K562 (cell line): ENCODE measurements around the gene TMC2. TPM values are rescaled to one million over a fixed set of nuclear protein-coding genes. Genes with fewer than 3 reads are reported as not detected.

Experiments used
- ATAC-seq: fragments of 200-7000 bp; cut with Tn5 transposase; 3 replicates; pipeline ENCODE4 v1.9.1; 2020; ENCODE audit warnings: moderate library complexity
- BruUV-seq: library from RNA; stranded (reverse); fragments of 400-500 nt; replicated peaks from 2 replicates; lab custom pipeline; 2021; lab: Mats Ljungman, UMichigan
- CTCF ChIA-PET: fragments of 300-600 bp; formaldehyde crosslinking; extraction: SDS; loops from one replicate; lab custom pipeline; 2021; ENCODE audit warnings: low intra/inter-chr PET ratio; lab: Yijun Ruan, JAX
- POLR2A ChIA-PET: fragments of 300-600, 350-650 bp; sonication (Branson Sonifier 250); formaldehyde crosslinking; extraction: SDS; loops from one replicate; lab custom pipeline; 2021; ENCODE audit warnings: antibody characterized with exemption, inconsistent platforms; lab: Yijun Ruan, JAX
- DNase-seq, 4 experiments: peaks; one replicate each; pipeline versions ENCODE4 v3.0.0 to v3.0.0-alpha.2; 2011 to 2018; ENCODE audit warnings: low spot score in 3 of 4, mixed read lengths in 3 of 4; ENCODE audit errors: extremely low read depth in 1 of 4
- FAIRE-seq: peaks from 2 replicates; lab custom pipeline; 2011; peaks lifted over from hg19 to GRCh38; lab: Jason Lieb, UNC
- H2AFZ ChIP-seq: 2 replicates; pipeline ENCODE4 v1.6.0; 2011; ENCODE audit warnings: low read depth, low read length, control low read depth, inconsistent platforms
- H3K27ac ChIP-seq: fragments of 200-600 bp; 3 replicates; pipeline ENCODE4 v1.8.0; 2011; ENCODE audit warnings: low read depth, mild to moderate bottlenecking, control low read depth, inconsistent platforms, low read length, moderate library complexity, mixed read lengths; ENCODE audit errors: extremely low read depth
- H3K27me3 ChIP-seq, 2 experiments: fragments of 300-600 bp in 1 of 2; 2 replicates in 1 of 2; 3 replicates in 1 of 2; pipeline versions ENCODE4 v1.6.0 to v1.8.0; 2011; ENCODE audit warnings: inconsistent platforms in 2 of 2, low read length in 2 of 2, mild to moderate bottlenecking in 1 of 2, mixed read lengths in 1 of 2, moderate library complexity in 1 of 2; ENCODE audit not compliant: control insufficient read depth in 2 of 2, insufficient read depth in 2 of 2
- H3K36me3 ChIP-seq: fragments of 300-600 bp; 3 replicates; pipeline ENCODE4 v1.8.0; 2011; ENCODE audit warnings: mild to moderate bottlenecking, low read length, inconsistent platforms; ENCODE audit not compliant: control insufficient read depth, insufficient read depth
- H3K4me1 ChIP-seq, 2 experiments: fragments of 200-600 bp in 1 of 2; replicated peaks in 1 of 2; 2 replicates in 1 of 2; 3 replicates in 1 of 2; pipeline versions ENCODE4 v1.5.1 to v1.8.0; 2011; ENCODE audit warnings: inconsistent platforms in 2 of 2, low read length in 2 of 2, mild to moderate bottlenecking in 1 of 2, mixed read lengths in 1 of 2, moderate library complexity in 1 of 2; ENCODE audit not compliant: control insufficient read depth in 2 of 2, insufficient read depth in 2 of 2
- H3K4me2 ChIP-seq: 2 replicates; pipeline ENCODE4 v1.6.1; 2011; ENCODE audit warnings: low read length, control low read depth, inconsistent platforms, mixed read lengths; ENCODE audit not compliant: insufficient read depth
- H3K4me3 ChIP-seq: fragments of 200-600 bp; sonication (generic), shearing (Covaris generic); 2 replicates; pipeline ENCODE4 v1.5.1; 2016; ENCODE audit warnings: control low read depth, inconsistent platforms
- H3K79me2 ChIP-seq: fragments of 200-600 bp; 3 replicates; pipeline ENCODE4 v1.8.0; 2011; ENCODE audit warnings: low read length, inconsistent platforms; ENCODE audit not compliant: control insufficient read depth, insufficient read depth
- H3K9ac ChIP-seq, 2 experiments: 2 replicates each; pipeline versions ENCODE4 v1.6.0 to v1.6.1; 2011; ENCODE audit warnings: low read depth in 2 of 2, low read length in 2 of 2, control low read depth in 1 of 2, inconsistent platforms in 1 of 2, mild to moderate bottlenecking in 1 of 2, mixed read lengths in 1 of 2; ENCODE audit not compliant: insufficient read depth in 1 of 2
- H3K9me1 ChIP-seq: one replicate; pipeline ENCODE4 v1.6.0; 2011; ENCODE audit warnings: inconsistent platforms, mild to moderate bottlenecking, low read length, moderate library complexity; ENCODE audit not compliant: control insufficient read depth, insufficient read depth
- H3K9me3 ChIP-seq: replicated peaks from 2 replicates; pipeline ENCODE4 v1.5.1; 2011; ENCODE audit warnings: low read depth, low read length, inconsistent platforms; ENCODE audit not compliant: control insufficient read depth, insufficient read depth
- H4K20me1 ChIP-seq: replicated peaks from 2 replicates; pipeline ENCODE4 v1.6.1; 2011; ENCODE audit warnings: low read length, inconsistent platforms, mixed read lengths; ENCODE audit not compliant: control insufficient read depth, insufficient read depth
- CHAMP1 ChIP-seq: fragments of 450-650 bp; IDR thresholded peaks from 2 replicates; pipeline ENCODE4 v1.6.1; 2016; ENCODE audit warnings: mild to moderate bottlenecking
- GABPB2 ChIP-seq: fragments of 250-450 bp; sonication (Bioruptor Pico); conservative IDR thresholded peaks from 2 replicates; pipeline ENCODE4 v1.5.1; 2021; ENCODE audit warnings: mild to moderate bottlenecking
- MEIS2 ChIP-seq: fragments of 450-650 bp; IDR thresholded peaks from 2 replicates; pipeline ENCODE4 v1.6.1; 2014; ENCODE audit warnings: mild to moderate bottlenecking; ENCODE audit not compliant: partially characterized antibody
- NCOA6 ChIP-seq: fragments of 450-650 bp; IDR thresholded peaks from 2 replicates; pipeline ENCODE4 v1.6.1; 2017; ENCODE audit warnings: mild to moderate bottlenecking
- NELFE ChIP-seq: IDR thresholded peaks from 2 replicates; pipeline ENCODE4 v1.6.1; 2011; ENCODE audit warnings: mild to moderate bottlenecking; ENCODE audit not compliant: insufficient read depth, insufficient read length
- SMARCB1 ChIP-seq: IDR thresholded peaks from 2 replicates; pipeline ENCODE4 v1.6.1; 2011; ENCODE audit warnings: improper control_type of control experiment, low read depth; ENCODE audit not compliant: insufficient read length
- ZNF197 ChIP-seq: fragments of 200-800 bp; sonication (Bioruptor generic); IDR thresholded peaks from 2 replicates; pipeline ENCODE4 v1.6.1; 2016; ENCODE audit warnings: low read depth, missing genetic modification characterization, missing compliant biosample characterization
- ZNF354B ChIP-seq: fragments of 250-450 bp; sonication (Bioruptor Pico); IDR thresholded peaks from 2 replicates; pipeline ENCODE4 v1.4.0; 2020
- ZNF592 ChIP-seq: fragments of 450-650 bp; IDR thresholded peaks from 2 replicates; pipeline ENCODE4 v1.6.1; 2017; ENCODE audit warnings: antibody characterized with exemption, mild to moderate bottlenecking
- ZNF609 ChIP-seq: sonication (generic); formaldehyde crosslinking; IDR thresholded peaks from 2 replicates; pipeline ENCODE4 v1.8.1; 2023; ENCODE audit warnings: missing genetic modification reagents, mild to moderate bottlenecking, borderline replicate concordance
- ZNF785 ChIP-seq: fragments of 250-450 bp; sonication (Bioruptor Pico); IDR thresholded peaks from 2 replicates; pipeline ENCODE4 v1.4.0; 2020; ENCODE audit warnings: mild to moderate bottlenecking
- WGBS: fragments of 100-300 bp; shearing (Covaris generic); methylation state at CpG from one replicate; pipeline ENCODE4 v1.1.6; 2016; ENCODE audit warnings: low coverage, mixed read lengths; ENCODE audit not compliant: insufficient coverage; ENCODE audit errors: missing lambda C conversion rate; 5-methylcytosine and 5-hydroxymethylcytosine counted together
- in situ Hi-C: fragments of 300-500 bp; cut with MboI; formaldehyde crosslinking; loops from 4 replicates; pipeline ENCODE4 v1.15.0; 2018; ENCODE audit warnings: inconsistent platforms, mixed read lengths
- intact Hi-C: fragments of 100-400 bp; cut with micrococcal nuclease; formaldehyde crosslinking; loops from 2 replicates; pipeline ENCODE4 v1.14.2; 2022
- polyA plus RNA-seq, 8 experiments: library from polyadenylated mRNA; depleted of rRNA in 4 of 8; stranded (reverse) in 5 of 8; unstranded in 3 of 8; fragments of >200 nt; fragmentation: Nextera tagmentation in 2 of 8; fragmentation: Illumina TruSeq in 1 of 8; extraction: Ambion mirVana in 2 of 8; extraction: Trizol in 1 of 8; gene quantifications; 2 replicates each; pipeline versions ENCODE4 v1.2.1 to v1.2.3, GENCODE V29; 2011 to 2014; ENCODE audit warnings: inconsistent platforms in 1 of 8, missing spikeins in 1 of 8
- total RNA-seq, 7 experiments: library from RNA; depleted of rRNA in 6 of 7; stranded (reverse); fragments of >200 nt in 6 of 7; fragmentation: Illumina TruSeq in 2 of 7; extraction: Trizol in 2 of 7; gene quantifications; 2 replicates each; pipeline versions ENCODE4 v1.2.1 to v1.2.3, GENCODE V29; 2011 to 2021; ENCODE audit warnings: low replicate concordance in 1 of 7

The TMC2 gene
- total and polyA plus RNA-seq, 9 of the 15 experiments (the other 6 are each of a cell fraction or from before 2014, with no cell fraction given), result not detected

- WGBS, result under 1% methylated on average over 9 of the region's 9 CpGs
- POLR2A ChIA-PET, result no interaction called here
- TF ChIP-seq ZNF354B (CRISPR knock-in tag), result no peak
- no peak for TF ChIP-seq ZNF785 (CRISPR knock-in tag)
- no peak for TF ChIP-seq CHAMP1
- no peak for TF ChIP-seq MEIS2
- no peak for TF ChIP-seq SMARCB1
- TF ChIP-seq NELFE, result no peak
- TF ChIP-seq ZNF592, result no peak
- no peak for TF ChIP-seq NCOA6
- TF ChIP-seq ZNF609 (CRISPR knock-in tag), result no peak
- TF ChIP-seq GABPB2 (CRISPR knock-in tag), result no peak
- no peak for TF ChIP-seq ZNF197 (CRISPR knock-in tag)
Measured at GRCh38 chr20:2602046-2602735, 65.8 kb downstream of the TMC2 start.

More at GRCh38 chr20:2602046-2602735, 65.8 kb downstream of the TMC2 start:
- Histone ChIP-seq H3K4me2 (no peak overlapping the region), H3K9ac (no peak overlapping the region), H3K4me3 (no peak overlapping the region), H3K27me3 (peaks cover 0 to 1% of the 10 kb centered on the region in 2 experiments; a peak in 1 of 5 replicates), H3K36me3 (no peaks in the 10 kb centered on the region), H4K20me1 (no peaks in the 10 kb centered on the region), H3K9me1 (no peaks in the 10 kb centered on the region), H3K79me2 (no peaks in the 10 kb centered on the region), H3K27ac (no peak overlapping the region), H3K9me3 (0 out of 2 replicates have a peak, but pooled peaks cover 1% of the 10 kb centered on the region), H2AFZ (no peak overlapping the region), H3K4me1 (no peaks in the 10 kb centered on the region; a peak in 1 of 5 replicates)
- CTCF ChIA-PET, result no interaction called here
- ATAC-seq (no peak), DNase-seq (no peak), FAIRE-seq (no peak)
- in situ Hi-C loops, result no loop called here
- no TSS peak for BruUV-seq
- intact Hi-C loops, result no loop called here
